Endothelial cell of umbilical vein (primary cell): ENCODE results near the gene DNAJC17. TPM values are rescaled to one million over a fixed set of nuclear protein-coding genes. Genes with fewer than 3 reads are reported as not detected.

ENCODE experiments used
- BruUV-seq: library from RNA; stranded (reverse); fragments of 400-500 nt; replicated peaks from 2 replicates; lab custom pipeline; 2021; lab: Mats Ljungman, UMichigan
- CTCF ChIA-PET: fragments of 300-600, 350-600 bp; sonication (Branson Sonifier 250); formaldehyde crosslinking; loops from one replicate; lab custom pipeline; 2021; ENCODE audit warnings: antibody characterized with exemption, inconsistent platforms; lab: Charles Lee
- POLR2A ChIA-PET: fragments of 300-600, 350-600 bp; sonication (Branson Sonifier 250); formaldehyde crosslinking; loops from one replicate; lab custom pipeline; 2021; ENCODE audit warnings: antibody characterized with exemption, inconsistent platforms; lab: Charles Lee
- DNase-seq: peaks from one replicate; pipeline ENCODE4 v3.0.0-alpha.2; 2011; ENCODE audit warnings: low read depth, low spot score
- FAIRE-seq: peaks from 2 replicates; lab custom pipeline; 2011; peaks lifted over from hg19 to GRCh38; lab: Jason Lieb, UNC
- H2AFZ ChIP-seq: 2 replicates; pipeline ENCODE4 v1.6.0; 2012; ENCODE audit warnings: low read depth, low read length, control low read depth, inconsistent platforms
- H3K27ac ChIP-seq: 2 replicates; pipeline ENCODE4 v1.5.1; 2011; ENCODE audit warnings: low read depth, mild to moderate bottlenecking, control low read depth, low read length, moderate library complexity; ENCODE audit not compliant: insufficient read depth
- H3K27me3 ChIP-seq, 2 experiments: 2 replicates each; pipeline versions ENCODE4 v1.6.0 to v1.6.1; 2011; ENCODE audit warnings: low read length in 2 of 2, mixed read lengths in 1 of 2; ENCODE audit not compliant: control insufficient read depth in 2 of 2, insufficient read depth in 2 of 2
- H3K36me3 ChIP-seq, 2 experiments: 2 replicates in 1 of 2; 3 replicates in 1 of 2; pipeline ENCODE4 v1.5.1; 2011; ENCODE audit warnings: low read length in 2 of 2, mild to moderate bottlenecking in 1 of 2, moderate library complexity in 1 of 2; ENCODE audit not compliant: control insufficient read depth in 2 of 2, insufficient read depth in 2 of 2; ENCODE audit errors: extremely low read depth in 1 of 2
- H3K4me1 ChIP-seq: 3 replicates; pipeline ENCODE4 v1.5.1; 2011; ENCODE audit warnings: mild to moderate bottlenecking, low read length; ENCODE audit not compliant: control insufficient read depth, insufficient read depth; ENCODE audit errors: extremely low read depth
- H3K4me2 ChIP-seq: 2 replicates; pipeline ENCODE4 v1.6.1; 2011; ENCODE audit warnings: low read length, control low read depth, mixed read lengths; ENCODE audit not compliant: insufficient read depth
- H3K4me3 ChIP-seq, 3 experiments: fragments of 200-600 bp in 1 of 3; sonication (generic), shearing (Covaris generic) in 1 of 3; replicated peaks in 1 of 3; 2 replicates each; pipeline ENCODE4 v1.5.1; 2011 to 2016; ENCODE audit warnings: control low read depth in 3 of 3, low read length in 3 of 3, mild to moderate bottlenecking in 2 of 3, inconsistent platforms in 1 of 3, low read depth in 1 of 3, moderate library complexity in 1 of 3; ENCODE audit not compliant: insufficient read depth in 1 of 3
- H3K79me2 ChIP-seq: 2 replicates; pipeline ENCODE4 v1.6.0; 2012; ENCODE audit warnings: low read length, inconsistent platforms; ENCODE audit not compliant: control insufficient read depth, insufficient read depth
- H3K9ac ChIP-seq: replicated peaks from 2 replicates; pipeline ENCODE3; 2011; ENCODE audit warnings: low read length, control low read depth; ENCODE audit not compliant: insufficient read depth; ENCODE audit errors: extremely low read depth
- H3K9me1 ChIP-seq: replicated peaks from 3 replicates; pipeline ENCODE4 v1.6.0; 2011; ENCODE audit warnings: mild to moderate bottlenecking, low read length; ENCODE audit not compliant: control insufficient read depth, insufficient read depth; ENCODE audit errors: extremely low read depth
- H3K9me3 ChIP-seq: replicated peaks from 2 replicates; pipeline ENCODE4 v1.5.1; 2012; ENCODE audit warnings: low read length, inconsistent platforms; ENCODE audit not compliant: control insufficient read depth, insufficient read depth
- H4K20me1 ChIP-seq: replicated peaks from 2 replicates; pipeline ENCODE3; 2011; ENCODE audit warnings: mild to moderate bottlenecking, low read length; ENCODE audit not compliant: control insufficient read depth, insufficient read depth; ENCODE audit errors: extremely low read depth
- CTCF ChIP-seq, 2 donors: IDR thresholded peaks; 1 replicate in 1 of 2; 2 replicates in 1 of 2; pipeline ENCODE4 v1.5.1; 2011; ENCODE audit warnings: low read length in 2 of 2, mild to moderate bottlenecking in 2 of 2, moderate library complexity in 2 of 2, control low read depth in 1 of 2, inconsistent platforms in 1 of 2, low read depth in 1 of 2; ENCODE audit not compliant: insufficient read depth in 1 of 2; ENCODE audit errors: extremely low read depth in 1 of 2
- EZH2 ChIP-seq: IDR thresholded peaks from 2 replicates; pipeline ENCODE4 v1.6.1; 2012; ENCODE audit warnings: borderline replicate concordance, low read depth, mild to moderate bottlenecking, moderate library complexity, low read length, inconsistent platforms; ENCODE audit not compliant: severe bottlenecking
- FOS ChIP-seq: IDR thresholded peaks from 2 replicates; pipeline ENCODE4 v1.6.1; 2011; ENCODE audit warnings: mild to moderate bottlenecking, low read length, moderate library complexity, borderline replicate concordance; ENCODE audit not compliant: insufficient read depth
- GATA2 ChIP-seq: IDR thresholded peaks from 2 replicates; pipeline ENCODE4 v1.7.0; 2011; ENCODE audit warnings: low read depth, mild to moderate bottlenecking, moderate library complexity, mixed read lengths, low read length; ENCODE audit not compliant: insufficient read length, insufficient read depth
- JUN ChIP-seq: IDR thresholded peaks from 2 replicates; pipeline ENCODE4 v1.6.1; 2011; ENCODE audit warnings: borderline replicate concordance, low read depth; ENCODE audit not compliant: insufficient read length, insufficient read depth
- MAX ChIP-seq: IDR thresholded peaks from 2 replicates; pipeline ENCODE4 v1.6.1; 2011; ENCODE audit not compliant: insufficient read depth, insufficient read length
- MYC ChIP-seq: IDR thresholded peaks from one replicate; pipeline ENCODE4 v1.6.1; 2011; ENCODE audit warnings: mild to moderate bottlenecking, low read depth, low read length
- dilution Hi-C: fragments of 300-500 bp; cut with MboI; formaldehyde crosslinking; loops from one replicate; pipeline ENCODE4 v1.15.0; 2019; ENCODE audit warnings: low sequenced_read_pairs; ENCODE audit not compliant: extremely low pct_ligation_motif_present
- intact Hi-C: fragments of 100-400 bp; cut with micrococcal nuclease; formaldehyde crosslinking; loops from one replicate; pipeline ENCODE4 v1.10.0; 2022
- polyA plus RNA-seq, 4 experiments: library from polyadenylated mRNA; depleted of rRNA in 3 of 4; stranded (reverse) in 3 of 4; unstranded in 1 of 4; fragments of >200 nt; gene quantifications; 2 replicates each; pipeline versions ENCODE4 v1.2.1 to v1.2.3, GENCODE V29; 2011 to 2012; ENCODE audit warnings: missing spikeins in 1 of 4
- total RNA-seq: library from RNA; stranded (reverse); gene quantifications from 2 replicates; pipeline ENCODE4 v1.2.3, GENCODE V29; 2021

The DNAJC17 gene
- total and polyA plus RNA-seq, 2 donors (not counting 3 experiments of a cell fraction or from before 2014, with no cell fraction given) = 30.7 to 46.4 TPM

- no TSS peak for BruUV-seq
- Histone ChIP-seq H3K9me1 (no peaks in the 10 kb centered on the region), H3K4me2 (no peak overlapping the region), H3K27me3 (no peaks in the 10 kb centered on the region), H3K4me1 (no peaks in the 10 kb centered on the region), H2AFZ (no peak overlapping the region), H4K20me1 (no peaks in the 10 kb centered on the region), H3K27ac (no peak overlapping the region), H3K36me3 (no peaks in the 10 kb centered on the region), H3K9ac (no peak overlapping the region), H3K79me2 (no peaks in the 10 kb centered on the region), H3K9me3 (no peaks in the 10 kb centered on the region), H3K4me3 (no peak overlapping the region)
- ChIA-PET POLR2A (no interaction called here), CTCF (interaction anchor here (1.3 to 2.3 kb wide), 3 partner anchors 17 to 40 kb away, joined by 3 to 12 read pairs (median 5); partner anchors contain the start of gene VPS18)
- TF ChIP-seq FOS = no peak
- no peak for TF ChIP-seq CTCF (IDR thresholded peaks at IDR 0.05; ENCODE audit: extremely low read depth in 1 of 2, insufficient read depth in 1 of 2, low read depth in 1 of 2, low read length in 2 of 2)
- no peak for TF ChIP-seq EZH2
- TF ChIP-seq GATA2 = no peak
- TF ChIP-seq MAX = no peak
- no peak for TF ChIP-seq JUN
- TF ChIP-seq MYC = no peak
- DNase-seq (no peak), FAIRE-seq (no peak)
- dilution Hi-C loops (no loop called here), intact Hi-C loops (no loop called here)
Measured at GRCh38 chr15:40854161-40854560, 46.9 kb upstream of the DNAJC17 start.
